Measurements from ENCODE around the gene DIPK1B.

The DIPK1B gene

DNA sequence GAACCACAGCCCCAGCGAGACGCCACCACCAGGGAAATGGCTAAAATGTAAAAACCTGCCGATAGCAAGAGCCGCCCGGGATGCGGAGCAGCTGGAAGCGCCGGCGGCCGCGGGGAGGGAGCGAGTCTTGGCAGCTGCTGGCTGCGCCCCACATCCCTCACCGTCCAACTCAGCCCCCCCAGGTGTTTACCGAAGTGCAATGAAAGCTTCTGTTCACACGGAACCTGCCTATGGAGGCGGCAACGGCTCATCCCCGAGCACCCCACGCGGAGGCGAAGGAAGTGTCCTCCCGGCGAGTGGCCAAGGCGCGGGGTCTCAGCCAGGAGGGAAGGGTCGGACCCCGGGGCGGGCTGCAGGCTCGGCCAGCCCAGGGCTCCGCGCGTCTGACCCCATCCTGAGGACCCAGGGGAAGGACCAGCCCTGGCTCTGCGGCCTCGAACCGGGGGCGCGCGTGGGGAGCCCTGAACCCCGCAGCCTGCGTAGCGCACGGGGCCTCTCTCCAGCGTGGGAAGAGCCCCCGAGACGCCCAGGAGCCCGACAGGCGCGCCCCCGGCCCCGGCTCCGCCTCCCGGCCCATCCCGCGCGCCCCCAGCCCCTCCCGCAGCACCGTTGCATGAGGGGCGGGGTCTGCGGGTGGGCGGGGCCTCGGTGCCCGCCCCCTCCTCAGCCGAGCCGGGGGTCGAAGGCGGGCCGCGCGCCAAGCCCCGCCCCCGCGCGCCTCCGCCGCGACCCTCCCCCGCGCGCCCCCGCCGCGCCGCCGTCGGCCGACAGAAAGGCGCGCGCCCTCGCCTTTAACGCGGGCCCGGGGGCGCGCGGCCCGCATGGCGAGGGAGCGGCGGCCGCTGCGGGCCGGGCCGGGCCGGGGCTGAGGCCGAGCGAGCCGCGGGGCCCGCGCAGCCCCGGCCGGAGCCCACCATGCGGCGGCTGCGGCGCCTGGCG lies at the start of gene DIPK1B:
Gene DIPK1B (plus strand): TSS at position 822 of the 939 bp plus-strand sequence. CDS start 94 bp downstream, at position 916.
- Histone ChIP-seq H3K4me3 (peak within 1 kb of the TSS in 6 of 7 experiments; percentile 25 to 45 (median 34)), H3K27ac (peak within 1 kb of the TSS in 12 of 21 experiments; percentile 12 to 84 (median 68))

GRCh38 chr9:136662656-136663581 lies 49.5 kb upstream of the DIPK1B start, which contains the start of gene EGFL7:
Gene EGFL7, plus strand, starts transcription at chr9:136662916. Its CDS starts 5,367 bp downstream, at chr9:136668283.
- peak within 1 kb of the TSS in 20 of 21 experiments; percentile 33 to 93 (median 74) for H3K27ac ChIP-seq
- H3K4me3 ChIP-seq: peak within 1 kb of the TSS; percentile 10 to 41 (median 31)

- peak overlapping the region; percentile 10 to 41 (median 31) for H3K4me3 ChIP-seq
- H3K27ac ChIP-seq: peak overlapping the region; percentile 33 to 93 (median 68)
These were observed 48.1 kb upstream of the DIPK1B start for GRCh38 chr9:136664000-136664915.

- Histone ChIP-seq H3K27ac (peak overlapping the region in 19 of 21 experiments; percentile 16 to 93 (median 76)), H3K4me3 (peak overlapping the region; percentile 10 to 41 (median 31))
These were observed 47.2 kb upstream of the DIPK1B start for GRCh38 chr9:136665111-136665703.

DNA sequence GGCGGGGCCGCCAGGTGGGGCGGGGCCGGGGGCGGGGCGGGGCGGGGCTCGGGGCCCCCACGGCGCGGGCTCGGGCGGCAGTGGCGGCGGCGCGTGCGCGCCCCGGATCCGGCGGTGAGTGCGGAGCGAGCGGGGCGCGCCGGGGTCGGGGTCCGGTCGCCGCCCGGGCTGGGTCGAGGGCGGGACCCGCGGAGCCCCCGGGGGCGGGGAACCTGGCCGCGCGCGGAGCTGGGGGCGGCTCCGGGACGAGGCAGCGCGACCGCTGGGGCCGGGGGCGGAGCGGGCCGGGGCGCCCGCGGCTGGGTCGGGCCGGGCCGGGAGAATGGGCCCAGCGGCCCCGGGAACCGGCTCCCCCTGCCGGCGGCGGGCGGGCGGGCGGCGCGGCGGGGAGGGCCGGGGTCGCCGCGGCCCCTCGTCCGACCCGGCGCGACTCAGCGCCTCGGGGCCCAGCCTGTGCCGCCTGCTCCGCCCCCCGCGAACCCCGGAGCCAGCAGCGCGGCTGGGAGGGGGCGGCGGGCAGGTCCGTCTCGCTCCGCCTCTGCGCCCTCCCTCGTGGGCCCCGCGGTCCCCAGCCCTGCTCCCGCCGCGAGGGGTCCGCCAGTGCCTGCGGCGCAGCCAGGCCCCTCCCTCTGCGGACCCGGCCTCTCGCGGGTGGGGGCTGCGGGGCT lies 46.5 kb upstream of the DIPK1B start:
- Histone ChIP-seq H3K4me3 (peak overlapping the region; percentile 18 to 41 (median 33)), H3K27ac (peak overlapping the region in 13 of 21 experiments; percentile 30 to 93 (median 60))

GRCh38 chr9:136666372-136667213 lies 45.8 kb upstream of the DIPK1B start:
- H3K27ac ChIP-seq: peak overlapping the region in 16 of 21 experiments; percentile 23 to 74 (median 57)
- peak overlapping the region; percentile 18 to 38 (median 28) for H3K4me3 ChIP-seq

DNA sequence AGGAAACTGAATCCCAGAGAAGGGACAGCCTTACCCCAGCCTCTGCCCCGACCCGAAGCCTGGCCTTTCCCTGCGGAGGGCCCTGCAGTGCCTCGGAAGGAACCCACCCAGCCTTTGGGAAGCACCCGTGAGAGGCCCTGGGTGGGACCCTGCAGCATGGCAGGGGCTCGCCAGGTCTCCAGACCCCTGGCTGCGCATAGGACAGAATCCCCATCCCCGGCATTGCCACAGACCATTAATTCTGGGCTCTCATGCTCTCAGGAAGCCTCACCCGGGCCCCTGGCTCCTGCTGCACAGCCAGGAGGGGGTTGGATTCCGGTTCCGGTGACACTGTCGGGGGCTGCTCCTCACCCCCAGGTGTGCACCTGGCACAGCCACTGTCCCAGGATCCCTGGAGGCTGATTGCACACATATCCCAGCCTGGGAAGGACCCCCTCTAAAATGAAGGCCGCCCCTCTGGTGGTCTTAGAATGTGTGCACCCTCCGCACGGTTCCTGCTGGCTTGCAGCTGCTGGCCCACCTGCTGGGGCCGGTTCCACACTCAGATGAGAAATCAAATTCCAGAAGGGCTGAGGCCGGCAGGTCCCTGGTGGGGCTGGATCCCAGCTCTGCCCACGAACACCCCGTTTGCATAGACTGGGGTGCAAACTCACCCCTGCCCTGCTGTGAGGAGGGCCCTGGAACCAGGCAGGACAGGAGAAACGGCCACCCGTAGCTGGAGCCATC lies 45.0 kb upstream of the DIPK1B start:
- peak overlapping the region in 15 of 21 experiments; percentile 20 to 74 (median 51) for H3K27ac ChIP-seq
- H3K4me3 ChIP-seq: peak overlapping the region; percentile 11 to 38 (median 27)

- H3K27ac ChIP-seq: peak overlapping the region in 15 of 21 experiments; percentile 2 to 70 (median 42)
- peak overlapping the region; percentile 11 to 38 (median 27) for H3K4me3 ChIP-seq
These were observed 44.2 kb upstream of the DIPK1B start for GRCh38 chr9:136667940-136668760.

DNA sequence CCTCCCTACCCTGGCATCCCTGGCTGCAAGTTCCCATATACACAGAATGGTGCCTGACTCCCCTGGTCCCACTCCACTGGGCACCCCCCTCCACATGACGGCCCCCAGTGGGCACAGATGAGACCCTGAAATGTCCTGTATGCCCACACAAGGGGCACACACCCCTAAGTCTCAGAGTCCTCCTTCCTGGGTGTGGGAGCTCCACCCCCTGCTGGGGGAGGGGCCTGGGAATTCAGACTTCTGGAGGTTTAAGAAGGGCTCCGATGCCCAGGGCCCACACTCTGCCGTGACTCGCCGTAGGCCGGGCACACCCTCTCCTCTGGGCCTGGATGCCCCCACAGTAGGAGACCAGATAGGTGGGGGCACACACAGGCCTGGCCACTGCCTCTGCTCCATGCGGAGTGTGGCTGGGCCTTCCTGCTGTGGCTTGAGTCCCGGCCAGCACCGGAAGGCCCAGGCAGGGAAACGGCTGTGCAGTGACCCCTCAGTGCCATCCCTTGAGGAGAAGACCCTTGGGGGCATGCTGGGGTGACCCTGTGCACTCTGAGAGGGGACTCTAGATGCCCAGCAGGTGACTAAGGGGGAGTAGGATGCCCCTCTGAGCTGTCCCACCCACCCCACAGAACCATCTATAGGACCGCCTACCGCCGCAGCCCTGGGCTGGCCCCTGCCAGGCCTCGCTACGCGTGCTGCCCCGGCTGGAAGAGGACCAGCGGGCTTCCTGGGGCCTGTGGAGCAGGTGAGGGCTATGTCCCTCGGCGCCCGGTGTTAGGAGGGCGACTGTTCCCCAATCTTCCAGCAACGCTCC lies 43.2 kb upstream of the DIPK1B start:
- Histone ChIP-seq H3K4me3 (peak overlapping the region in 6 of 7 experiments; percentile 2 to 38 (median 23)), H3K27ac (peak overlapping the region in 11 of 21 experiments; percentile 2 to 70 (median 30))

DNA sequence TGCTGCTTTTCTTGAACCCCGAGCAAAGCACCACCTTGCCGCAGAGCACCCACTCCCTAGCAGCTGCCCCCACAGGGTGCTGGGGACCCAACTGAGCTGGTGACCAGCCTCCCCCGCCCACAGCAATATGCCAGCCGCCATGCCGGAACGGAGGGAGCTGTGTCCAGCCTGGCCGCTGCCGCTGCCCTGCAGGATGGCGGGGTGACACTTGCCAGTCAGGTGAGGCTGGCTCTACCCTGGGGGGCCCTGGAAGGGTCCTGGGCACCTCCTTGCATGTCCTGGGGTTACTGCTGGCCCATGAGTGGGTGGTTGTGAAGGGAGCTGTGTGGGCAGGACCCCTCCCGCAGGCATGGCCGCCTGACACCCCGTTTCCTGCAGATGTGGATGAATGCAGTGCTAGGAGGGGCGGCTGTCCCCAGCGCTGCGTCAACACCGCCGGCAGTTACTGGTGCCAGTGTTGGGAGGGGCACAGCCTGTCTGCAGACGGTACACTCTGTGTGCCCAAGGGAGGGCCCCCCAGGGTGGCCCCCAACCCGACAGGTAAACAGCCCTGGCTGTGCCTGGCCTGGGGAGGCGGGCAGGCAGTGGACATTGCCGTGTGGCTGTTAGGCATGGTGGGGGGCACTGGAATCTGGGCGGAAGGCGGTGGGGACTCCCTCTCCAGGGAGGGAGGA lies 42.4 kb upstream of the DIPK1B start:
- peak overlapping the region in 4 of 7 experiments; percentile 1 to 19 (median 6) for H3K4me3 ChIP-seq
- peak overlapping the region in 8 of 21 experiments; percentile 10 to 70 (median 41) for H3K27ac ChIP-seq

GRCh38 chr9:136670576-136671253 lies 41.7 kb upstream of the DIPK1B start:
- H3K4me3 ChIP-seq: peak overlapping the region in 1 of 7 experiments; percentile 19
- H3K27ac ChIP-seq: peak overlapping the region in 5 of 21 experiments; percentile 3 to 70 (median 37)

GRCh38 chr9:136671254-136671614 lies 41.1 kb upstream of the DIPK1B start:
- H3K27ac ChIP-seq: no peak overlapping the region
- no peak overlapping the region for H3K4me3 ChIP-seq
